ENCODE results near the gene ATG7. TPM values are rescaled to one million over a fixed set of nuclear protein-coding genes. Genes with fewer than 3 reads are reported as not detected.

The ATG7 gene
- total and polyA plus RNA-seq, 11 donors, result 4.4 to 45.1 (median 14.4) TPM

Other genes starting within 250 kb of the ATG7 start
- gene HRH1, start 117.9 kb upstream of the ATG7 start, total RNA-seq, result 1 to 10 TPM in 6 of 9 donors, under 1 TPM in 3; 0.40 to 4.3 (median 1.4) TPM
- gene HRH1, start 117.9 kb upstream of the ATG7 start, polyA plus RNA-seq, result 1 to 10 TPM in 1 of 2 donors, under 1 TPM in 1; 0.61 to 1.3 TPM

Data from heart left ventricle (tissue), 11 donors.